ENCODE data around the gene TNNI3.

Gene TNNI3

GRCh38 chr19:55169136-55169535 lies 11.6 kb upstream of the TNNI3 start:
- TF ChIP-seq CTCF (IDR thresholded peaks at IDR 0.05; ENCODE audit: low read depth, low read length): no peak
- no peak for TF ChIP-seq EZH2phosphoT487 (IDR thresholded peaks at IDR 0.05; ENCODE audit: low read depth)
- H3K36me3 ChIP-seq (replicated peaks; ENCODE audit: low read depth, low read length): no peaks in the 10 kb centered on the region
- H3K4me3 ChIP-seq (ENCODE audit: low read length): no peak overlapping the region
- H2AFZ ChIP-seq (ENCODE audit: low read depth, low read length): no peak overlapping the region
- peaks cover 4% of the 10 kb centered on the region; the same call in 1 of the 2 replicates for H3K27me3 ChIP-seq (ENCODE audit: low read depth, low read length)
- no peaks in the 10 kb centered on the region for H3K9me3 ChIP-seq (ENCODE audit: insufficient read depth, low read length)
- H4K20me1 ChIP-seq (ENCODE audit: insufficient read depth, low read length): no peaks in the 10 kb centered on the region
- H3K27ac ChIP-seq (ENCODE audit: low read length): no peak overlapping the region
- H3K4me2 ChIP-seq (ENCODE audit: low read length): no peak overlapping the region
- H3K79me2 ChIP-seq (ENCODE audit: low read length): no peaks in the 10 kb centered on the region
- no peaks in the 10 kb centered on the region for H3K4me1 ChIP-seq (ENCODE audit: low read length)
- H3K9ac ChIP-seq (ENCODE audit: low read length): no peak overlapping the region

GRCh38 chr19:55166530-55167268 lies 9.2 kb upstream of the TNNI3 start, which contains the start of gene DNAAF3:
TSS of gene DNAAF3 (minus strand) at chr19:55166613. CDS start at chr19:55166413, 200 bp downstream.
- H3K9ac ChIP-seq (ENCODE audit: low read length): no peak within 1 kb of the TSS
- TF ChIP-seq EZH2phosphoT487 (IDR thresholded peaks at IDR 0.05; ENCODE audit: low read depth) (no peak), CTCF (IDR thresholded peaks at IDR 0.05; ENCODE audit: low read depth, low read length) (no peak)

GRCh38 chr19:55165952-55166529 lies 8.5 kb upstream of the TNNI3 start:
- Histone ChIP-seq H3K27me3 (ENCODE audit: low read depth, low read length) (peaks cover 4% of the 10 kb centered on the region; the same call in 1 of the 2 replicates), H3K36me3 (replicated peaks; ENCODE audit: low read depth, low read length) (no peaks in the 10 kb centered on the region), H3K4me1 (ENCODE audit: low read length) (no peaks in the 10 kb centered on the region), H3K79me2 (ENCODE audit: low read length) (no peaks in the 10 kb centered on the region), H3K9ac (ENCODE audit: low read length) (no peak overlapping the region), H3K4me2 (ENCODE audit: low read length) (no peak overlapping the region), H3K4me3 (ENCODE audit: low read length) (no peak overlapping the region), H3K27ac (ENCODE audit: low read length) (no peak overlapping the region), H4K20me1 (ENCODE audit: insufficient read depth, low read length) (no peaks in the 10 kb centered on the region), H2AFZ (ENCODE audit: low read depth, low read length) (no peak overlapping the region), H3K9me3 (ENCODE audit: insufficient read depth, low read length) (no peaks in the 10 kb centered on the region)
- TF ChIP-seq CTCF (IDR thresholded peaks at IDR 0.05; ENCODE audit: low read depth, low read length) (no peak), EZH2phosphoT487 (IDR thresholded peaks at IDR 0.05; ENCODE audit: low read depth) (no peak)

More at GRCh38 chr19:55166530-55167268, 9.2 kb upstream of the TNNI3 start, which contains the start of gene DNAAF3:
- H2AFZ ChIP-seq (ENCODE audit: low read depth, low read length): no peak within 1 kb of the TSS
- H3K79me2 ChIP-seq (ENCODE audit: low read length): no peaks in the 10 kb centered on the region
- no peaks in the 10 kb centered on the region for H3K9me3 ChIP-seq (ENCODE audit: insufficient read depth, low read length)
- H3K4me3 ChIP-seq (ENCODE audit: low read length): no peak within 1 kb of the TSS
- no peaks in the 10 kb centered on the region for H3K36me3 ChIP-seq (replicated peaks; ENCODE audit: low read depth, low read length)
- no peaks in the 10 kb centered on the region for H3K4me1 ChIP-seq (ENCODE audit: low read length)
- no peak within 1 kb of the TSS for H3K4me2 ChIP-seq (ENCODE audit: low read length)
- no peak within 1 kb of the TSS for H3K27ac ChIP-seq (ENCODE audit: low read length)
- H3K27me3 ChIP-seq (ENCODE audit: low read depth, low read length): peaks cover 4% of the 10 kb centered on the region; the same call in 1 of the 2 replicates
- H4K20me1 ChIP-seq (ENCODE audit: insufficient read depth, low read length): no peaks in the 10 kb centered on the region

- no peak overlapping the region for H3K27ac ChIP-seq (ENCODE audit: low read length)
- no peaks in the 10 kb centered on the region for H4K20me1 ChIP-seq (ENCODE audit: insufficient read depth, low read length)
- no peaks in the 10 kb centered on the region for H3K9me3 ChIP-seq (ENCODE audit: insufficient read depth, low read length)
- H3K4me1 ChIP-seq (ENCODE audit: low read length): no peaks in the 10 kb centered on the region
- H3K4me3 ChIP-seq (ENCODE audit: low read length): no peak overlapping the region
- no peak overlapping the region for H2AFZ ChIP-seq (ENCODE audit: low read depth, low read length)
- no peaks in the 10 kb centered on the region for H3K79me2 ChIP-seq (ENCODE audit: low read length)
- H3K9ac ChIP-seq (ENCODE audit: low read length): no peak overlapping the region
- no peaks in the 10 kb centered on the region for H3K36me3 ChIP-seq (replicated peaks; ENCODE audit: low read depth, low read length)
- H3K27me3 ChIP-seq (ENCODE audit: low read depth, low read length): peaks cover 7% of the 10 kb centered on the region; the same call in 1 of the 2 replicates
- TF ChIP-seq CTCF (IDR thresholded peaks at IDR 0.05; ENCODE audit: low read depth, low read length): no peak
- no peak for TF ChIP-seq EZH2phosphoT487 (IDR thresholded peaks at IDR 0.05; ENCODE audit: low read depth)
- no peak overlapping the region for H3K4me2 ChIP-seq (ENCODE audit: low read length)
Measured at GRCh38 chr19:55161571-55162322, 4.2 kb upstream of the TNNI3 start.

Data from OCI-LY3 (cell line).